ENCODE measurements around the gene SNRNP25.

DNA sequence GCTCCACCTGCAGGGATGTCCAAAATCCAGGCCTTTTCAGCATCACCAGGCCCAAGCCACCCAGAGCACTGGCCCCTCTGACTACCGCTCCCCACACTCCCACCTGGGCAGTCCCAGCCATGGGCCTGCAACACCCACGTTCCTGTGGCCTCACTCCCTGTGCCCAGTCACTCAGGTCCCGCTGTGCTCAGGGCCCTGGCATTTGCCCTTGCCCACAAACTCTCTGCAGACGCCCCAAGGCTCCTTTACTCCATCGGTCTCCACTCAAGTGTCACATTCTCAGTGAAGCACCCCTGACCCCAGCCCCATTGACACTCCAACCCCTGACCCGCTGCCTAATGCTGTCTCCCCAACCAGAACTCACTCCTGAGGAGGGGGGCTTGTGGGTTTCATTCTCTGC lies 48.0 kb downstream of the SNRNP25 start:
- TF ChIP-seq, protein P1, sequence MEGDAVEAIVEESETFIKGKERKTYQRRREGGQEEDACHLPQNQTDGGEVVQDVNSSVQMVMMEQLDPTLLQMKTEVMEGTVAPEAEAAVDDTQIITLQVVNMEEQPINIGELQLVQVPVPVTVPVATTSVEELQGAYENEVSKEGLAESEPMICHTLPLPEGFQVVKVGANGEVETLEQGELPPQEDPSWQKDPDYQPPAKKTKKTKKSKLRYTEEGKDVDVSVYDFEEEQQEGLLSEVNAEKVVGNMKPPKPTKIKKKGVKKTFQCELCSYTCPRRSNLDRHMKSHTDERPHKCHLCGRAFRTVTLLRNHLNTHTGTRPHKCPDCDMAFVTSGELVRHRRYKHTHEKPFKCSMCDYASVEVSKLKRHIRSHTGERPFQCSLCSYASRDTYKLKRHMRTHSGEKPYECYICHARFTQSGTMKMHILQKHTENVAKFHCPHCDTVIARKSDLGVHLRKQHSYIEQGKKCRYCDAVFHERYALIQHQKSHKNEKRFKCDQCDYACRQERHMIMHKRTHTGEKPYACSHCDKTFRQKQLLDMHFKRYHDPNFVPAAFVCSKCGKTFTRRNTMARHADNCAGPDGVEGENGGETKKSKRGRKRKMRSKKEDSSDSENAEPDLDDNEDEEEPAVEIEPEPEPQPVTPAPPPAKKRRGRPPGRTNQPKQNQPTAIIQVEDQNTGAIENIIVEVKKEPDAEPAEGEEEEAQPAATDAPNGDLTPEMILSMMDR (IDR thresholded peaks at IDR 0.05), result no peak
- no peak for TF ChIP-seq POLR2AphosphoS5 (IDR thresholded peaks at IDR 0.05)
